ENCODE measurements around the gene MAP1LC3B. TPM values are rescaled to one million over a fixed set of nuclear protein-coding genes. Genes with fewer than 3 reads are reported as not detected.

Gene MAP1LC3B
- total RNA-seq, 1 experiment from 2014 or later = 75.2 TPM

- CTCF ChIA-PET = no interaction called here
- POLR2A ChIA-PET = no interaction called here
- no peaks in the 10 kb centered on the region for H3K27me3 ChIP-seq (ENCODE audit: control insufficient read depth, insufficient read depth, low read length)
- H3K36me3 ChIP-seq (ENCODE audit: control insufficient read depth, insufficient read depth, low read length) = no peaks in the 10 kb centered on the region
- H3K4me3 ChIP-seq (ENCODE audit: low read depth in 2 of 2, low read length in 2 of 2) = no peak overlapping the region
- H3K4me1 ChIP-seq (ENCODE audit: control insufficient read depth, insufficient read depth, low read length) = no peaks in the 10 kb centered on the region
- DNase-seq (ENCODE audit: low read depth, low spot score) (no peak), ATAC-seq (no peak)
- intact Hi-C loops (cut with micrococcal nuclease; ENCODE audit: unreplicated experiment) (no loop called here), in situ Hi-C loops (cut with HindIII; ENCODE audit: low pct_unique_long_range_greater_than_20kb, low sequenced_read_pairs) (no loop called here)
- TF ChIP-seq TCF7L2 (IDR thresholded peaks at IDR 0.05; ENCODE audit: low read depth, low read length) (no peak), CTCF (IDR thresholded peaks at IDR 0.05) (no peak), REST (IDR thresholded peaks at IDR 0.05; ENCODE audit: insufficient read depth in 1 of 2, low read depth in 2 of 2, low read length in 1 of 2) (no peak), POLR2AphosphoS5 (IDR thresholded peaks at IDR 0.05; ENCODE audit: low read depth, low read length) (no peak), SIN3A (IDR thresholded peaks at IDR 0.05; ENCODE audit: borderline replicate concordance, insufficient read depth, low read depth, low read length) (no peak)
- BruUV-seq (replicated peaks) = no TSS peak
- H3K27ac ChIP-seq (ENCODE audit: low read length) = no peak overlapping the region
- H3K9me3 ChIP-seq (ENCODE audit: control insufficient read depth, insufficient read depth, low read depth, low read length) = no peaks in the 10 kb centered on the region
Measured at GRCh38 chr16:87345726-87346424, 46.3 kb upstream of the MAP1LC3B start.

GRCh38 chr16:87346517-87347060, 45.5 kb upstream of the MAP1LC3B start:
- no peaks in the 10 kb centered on the region for H3K4me1 ChIP-seq (ENCODE audit: control insufficient read depth, insufficient read depth, low read length)
- no peaks in the 10 kb centered on the region for H3K9me3 ChIP-seq (ENCODE audit: control insufficient read depth, insufficient read depth, low read depth, low read length)
- DNase-seq (ENCODE audit: low read depth, low spot score) = no peak
- ATAC-seq = no peak
- intact Hi-C loops (cut with micrococcal nuclease; ENCODE audit: unreplicated experiment) = no loop called here
- H3K27ac ChIP-seq (ENCODE audit: low read length) = no peak overlapping the region
- H3K27me3 ChIP-seq (ENCODE audit: control insufficient read depth, insufficient read depth, low read length) = no peaks in the 10 kb centered on the region
- in situ Hi-C loops (cut with HindIII; ENCODE audit: low pct_unique_long_range_greater_than_20kb, low sequenced_read_pairs) = no loop called here
- no peak overlapping the region for H3K4me3 ChIP-seq (ENCODE audit: low read depth in 2 of 2, low read length in 2 of 2)
- H3K36me3 ChIP-seq (ENCODE audit: control insufficient read depth, insufficient read depth, low read length) = no peaks in the 10 kb centered on the region
- ChIA-PET CTCF (no interaction called here), POLR2A (no interaction called here)
- BruUV-seq (replicated peaks) = no TSS peak
- TF ChIP-seq REST (IDR thresholded peaks at IDR 0.05; ENCODE audit: insufficient read depth in 1 of 2, low read depth in 2 of 2, low read length in 1 of 2) (no peak), SIN3A (IDR thresholded peaks at IDR 0.05; ENCODE audit: borderline replicate concordance, insufficient read depth, low read depth, low read length) (no peak), CTCF (IDR thresholded peaks at IDR 0.05) (no peak), TCF7L2 (IDR thresholded peaks at IDR 0.05; ENCODE audit: low read depth, low read length) (no peak), POLR2AphosphoS5 (IDR thresholded peaks at IDR 0.05; ENCODE audit: low read depth, low read length) (no peak)

All from Panc1 (cell line).